ENCODE measurements around the gene TAGAP.

Gene TAGAP

DNA sequence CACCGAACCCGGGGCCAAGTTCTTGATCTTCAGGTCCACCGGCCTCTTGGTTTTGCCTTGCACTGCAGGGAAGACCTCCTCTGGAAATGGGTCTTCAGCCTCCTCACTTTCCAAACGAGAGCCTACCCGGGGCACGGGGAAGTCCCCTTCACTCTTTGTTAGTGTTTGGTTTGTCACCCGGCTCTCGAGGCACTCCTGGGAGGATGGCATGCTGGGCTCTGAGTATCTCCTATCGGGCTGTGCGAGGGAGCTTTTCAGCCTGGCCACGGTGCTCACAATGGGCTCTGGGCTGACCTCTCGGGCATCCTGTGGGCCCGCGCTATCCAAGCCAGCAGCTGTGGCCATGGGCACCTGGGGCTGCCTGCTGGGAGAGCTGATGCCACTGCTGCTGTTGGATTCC is 8.1 kb downstream of the TAGAP start:
- Histone ChIP-seq H4K20me1 (ENCODE audit: control insufficient read depth, insufficient read depth, low read depth, low read length) (peaks cover 39% of the 10 kb centered on the region), H3K4me3 (ENCODE audit: low read length) (no peak overlapping the region), H3K4me2 (ENCODE audit: low read length) (no peak overlapping the region), H3K27ac (ENCODE audit: low read depth, low read length) (no peak overlapping the region), H3K79me2 (ENCODE audit: control insufficient read depth, low read length) (peaks cover 42% of the 10 kb centered on the region), H3K27me3 (ENCODE audit: control insufficient read depth, low read length) (no peaks in the 10 kb centered on the region), H3K36me3 (ENCODE audit: control insufficient read depth, low read length) (peaks cover 73% of the 10 kb centered on the region), H3K4me1 (ENCODE audit: control insufficient read depth, low read length) (peaks cover 55% of the 10 kb centered on the region), H3F3A (ENCODE audit: control insufficient read depth, insufficient read depth) (peaks cover 92% of the 10 kb centered on the region), H3K9me3 (ENCODE audit: control insufficient read depth, insufficient read depth, low read length) (no peaks in the 10 kb centered on the region), H3K9me2 (replicated peaks; ENCODE audit: control insufficient read depth, low read length) (no peaks in the 10 kb centered on the region)
- TF ChIP-seq EZH2phosphoT487 (IDR thresholded peaks at IDR 0.05; ENCODE audit: borderline replicate concordance, low read length) (no peak), CTCF (IDR thresholded peaks at IDR 0.05; ENCODE audit: low read depth, low read length, poor library complexity, severe bottlenecking) (no peak)

DNA sequence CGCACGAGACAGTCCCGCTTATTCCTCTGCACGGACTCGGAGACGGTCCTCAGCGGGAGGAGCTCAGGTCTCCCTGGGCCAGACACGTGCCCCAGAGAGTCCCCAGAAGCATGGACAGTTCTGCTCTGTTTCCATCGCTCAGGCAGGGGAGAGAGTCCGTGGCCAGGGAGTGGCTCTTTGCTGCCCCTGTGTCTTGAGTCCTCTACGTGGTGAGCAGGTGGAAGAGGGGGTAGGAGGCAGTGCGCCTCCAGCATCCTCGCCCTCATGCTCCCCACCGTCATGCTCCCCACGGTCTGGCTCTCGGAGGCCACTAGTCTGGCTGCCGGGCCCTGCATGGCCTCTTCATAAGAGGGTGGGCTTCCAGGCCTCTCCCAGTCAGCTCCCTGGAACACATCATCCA is 8.9 kb downstream of the TAGAP start:
- no peaks in the 10 kb centered on the region for H3K9me3 ChIP-seq (ENCODE audit: control insufficient read depth, insufficient read depth, low read length)
- H3K4me1 ChIP-seq (ENCODE audit: control insufficient read depth, low read length): peaks cover 47% of the 10 kb centered on the region
- H3K36me3 ChIP-seq (ENCODE audit: control insufficient read depth, low read length): peaks cover 65% of the 10 kb centered on the region
- H4K20me1 ChIP-seq (ENCODE audit: control insufficient read depth, insufficient read depth, low read depth, low read length): peaks cover 32% of the 10 kb centered on the region
- peaks cover 84% of the 10 kb centered on the region for H3F3A ChIP-seq (ENCODE audit: control insufficient read depth, insufficient read depth)
- no peak overlapping the region for H3K27ac ChIP-seq (ENCODE audit: low read depth, low read length)
- H3K4me3 ChIP-seq (ENCODE audit: low read length): no peak overlapping the region
- H3K27me3 ChIP-seq (ENCODE audit: control insufficient read depth, low read length): no peaks in the 10 kb centered on the region
- H3K4me2 ChIP-seq (ENCODE audit: low read length): no peak overlapping the region
- peaks cover 34% of the 10 kb centered on the region for H3K79me2 ChIP-seq (ENCODE audit: control insufficient read depth, low read length)
- no peaks in the 10 kb centered on the region for H3K9me2 ChIP-seq (replicated peaks; ENCODE audit: control insufficient read depth, low read length)
- TF ChIP-seq EZH2phosphoT487 (IDR thresholded peaks at IDR 0.05; ENCODE audit: borderline replicate concordance, low read length) (no peak), CTCF (IDR thresholded peaks at IDR 0.05; ENCODE audit: low read depth, low read length, poor library complexity, severe bottlenecking) (no peak)

- H3K9me3 ChIP-seq (ENCODE audit: control insufficient read depth, insufficient read depth, low read length): no peaks in the 10 kb centered on the region
- no peak overlapping the region for H3K4me2 ChIP-seq (ENCODE audit: low read length)
- H3K27me3 ChIP-seq (ENCODE audit: control insufficient read depth, low read length): no peaks in the 10 kb centered on the region
- TF ChIP-seq EZH2phosphoT487 (IDR thresholded peaks at IDR 0.05; ENCODE audit: borderline replicate concordance, low read length) (no peak), CTCF (IDR thresholded peaks at IDR 0.05; ENCODE audit: low read depth, low read length, poor library complexity, severe bottlenecking) (no peak)
- peaks cover 30% of the 10 kb centered on the region for H3K4me1 ChIP-seq (ENCODE audit: control insufficient read depth, low read length)
- peaks cover 15% of the 10 kb centered on the region for H3K79me2 ChIP-seq (ENCODE audit: control insufficient read depth, low read length)
- no peaks in the 10 kb centered on the region for H3K9me2 ChIP-seq (replicated peaks; ENCODE audit: control insufficient read depth, low read length)
- peaks cover 64% of the 10 kb centered on the region for H3F3A ChIP-seq (ENCODE audit: control insufficient read depth, insufficient read depth)
- no peak overlapping the region for H3K4me3 ChIP-seq (ENCODE audit: low read length)
- peaks cover 40% of the 10 kb centered on the region for H3K36me3 ChIP-seq (ENCODE audit: control insufficient read depth, low read length)
- H4K20me1 ChIP-seq (ENCODE audit: control insufficient read depth, insufficient read depth, low read depth, low read length): peaks cover 22% of the 10 kb centered on the region
- H3K27ac ChIP-seq (ENCODE audit: low read depth, low read length): peak overlapping the region; percentile 16
Measured at GRCh38 chr6:159033160-159034049, 11.4 kb downstream of the TAGAP start.

All from DOHH2 (cell line).